ENCODE data around the gene LHFPL6.

DNA sequence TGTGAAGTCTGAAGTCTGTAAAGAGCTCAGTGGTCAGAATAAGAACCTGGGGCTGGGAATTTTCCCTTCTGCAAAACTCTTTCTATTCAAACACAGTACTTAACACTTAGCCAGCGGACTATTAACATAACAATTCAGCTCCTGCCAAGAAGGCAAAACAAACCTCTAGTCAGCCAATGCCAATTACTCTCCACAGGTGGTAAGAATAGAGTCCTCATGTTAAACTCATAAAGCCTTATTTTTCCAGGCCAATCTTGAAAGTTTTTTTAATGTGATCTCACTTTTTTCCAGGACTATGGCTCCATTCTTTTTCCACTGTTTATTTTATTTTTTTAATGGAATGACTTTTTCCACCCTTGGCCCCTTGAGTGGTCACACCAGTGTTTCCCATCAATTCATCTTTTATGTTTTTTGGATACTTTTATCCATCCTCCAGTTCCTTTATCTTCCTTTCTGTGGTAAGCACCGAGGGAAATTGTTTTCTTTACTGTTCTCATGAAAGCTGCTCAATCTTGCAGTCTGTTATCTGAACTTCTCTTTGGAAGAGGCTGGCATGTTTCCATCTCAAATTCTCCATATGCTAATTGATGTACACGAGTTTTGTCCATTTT, 217.3 kb downstream of the LHFPL6 start:
- TF ChIP-seq, protein P1, sequence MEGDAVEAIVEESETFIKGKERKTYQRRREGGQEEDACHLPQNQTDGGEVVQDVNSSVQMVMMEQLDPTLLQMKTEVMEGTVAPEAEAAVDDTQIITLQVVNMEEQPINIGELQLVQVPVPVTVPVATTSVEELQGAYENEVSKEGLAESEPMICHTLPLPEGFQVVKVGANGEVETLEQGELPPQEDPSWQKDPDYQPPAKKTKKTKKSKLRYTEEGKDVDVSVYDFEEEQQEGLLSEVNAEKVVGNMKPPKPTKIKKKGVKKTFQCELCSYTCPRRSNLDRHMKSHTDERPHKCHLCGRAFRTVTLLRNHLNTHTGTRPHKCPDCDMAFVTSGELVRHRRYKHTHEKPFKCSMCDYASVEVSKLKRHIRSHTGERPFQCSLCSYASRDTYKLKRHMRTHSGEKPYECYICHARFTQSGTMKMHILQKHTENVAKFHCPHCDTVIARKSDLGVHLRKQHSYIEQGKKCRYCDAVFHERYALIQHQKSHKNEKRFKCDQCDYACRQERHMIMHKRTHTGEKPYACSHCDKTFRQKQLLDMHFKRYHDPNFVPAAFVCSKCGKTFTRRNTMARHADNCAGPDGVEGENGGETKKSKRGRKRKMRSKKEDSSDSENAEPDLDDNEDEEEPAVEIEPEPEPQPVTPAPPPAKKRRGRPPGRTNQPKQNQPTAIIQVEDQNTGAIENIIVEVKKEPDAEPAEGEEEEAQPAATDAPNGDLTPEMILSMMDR (IDR thresholded peaks at IDR 0.05; ENCODE audit: insufficient read depth, low read depth, low read length): no peak
- no peak for TF ChIP-seq EZH2 (IDR thresholded peaks at IDR 0.05; ENCODE audit: insufficient read depth, low read length)

Data from astrocyte (in vitro differentiated cells and primary cell).